ENCODE measurements around the gene CASP5.
"Not testable (repeated sequence)": the region's sequence is repeated elsewhere in the genome, so short reads cannot be mapped to it uniquely, and the experiment has no call there.

CASP5 gene

GRCh38 chr11:105000167-105000566 lies 22.8 kb downstream of the CASP5 start:
- Histone ChIP-seq H3K4me1 (ENCODE audit: control insufficient read depth, insufficient read depth, low read length) (no peaks in the 10 kb centered on the region), H3K4me3 (ENCODE audit: insufficient read depth, low read depth, low read length) (no peak overlapping the region), H3K27me3 (ENCODE audit: control insufficient read depth, insufficient read depth, low read length, poor library complexity, severe bottlenecking) (no peaks in the 10 kb centered on the region), H3K9me3 (ENCODE audit: control insufficient read depth, low read length) (no peaks in the 10 kb centered on the region), H3K27ac (ENCODE audit: insufficient read depth, low read depth, low read length, poor library complexity, severe bottlenecking) (no peak overlapping the region), H3K36me3 (ENCODE audit: control insufficient read depth, insufficient read depth, low read length) (no peaks in the 10 kb centered on the region)
- WGBS, 2 experiments: 92 to 93% methylated on average over 5 of the region's 5 CpGs

- WGBS, 2 experiments: 100% methylated on average over 1 of the region's 1 CpG; no CpG with 5 or more reads in 1 of the 2 experiments
- no peaks in the 10 kb centered on the region for H3K27me3 ChIP-seq (ENCODE audit: control insufficient read depth, insufficient read depth, low read length, poor library complexity, severe bottlenecking)
- H3K4me1 ChIP-seq (ENCODE audit: control insufficient read depth, insufficient read depth, low read length): no peaks in the 10 kb centered on the region
- H3K36me3 ChIP-seq (ENCODE audit: control insufficient read depth, insufficient read depth, low read length): no peaks in the 10 kb centered on the region
- H3K27ac ChIP-seq (ENCODE audit: insufficient read depth, low read depth, low read length, poor library complexity, severe bottlenecking): no peak overlapping the region
- H3K4me3 ChIP-seq (ENCODE audit: insufficient read depth, low read depth, low read length): no peak overlapping the region
- no peaks in the 10 kb centered on the region for H3K9me3 ChIP-seq (ENCODE audit: control insufficient read depth, low read length)
Observed at GRCh38 chr11:104999721-105000120, 23.2 kb downstream of the CASP5 start.

GRCh38 chr11:104997288-104997687 lies 25.7 kb downstream of the CASP5 start:
- no peaks in the 10 kb centered on the region for H3K36me3 ChIP-seq (ENCODE audit: control insufficient read depth, insufficient read depth, low read length)
- H3K27me3 ChIP-seq (ENCODE audit: control insufficient read depth, insufficient read depth, low read length, poor library complexity, severe bottlenecking): no peaks in the 10 kb centered on the region
- no peaks in the 10 kb centered on the region for H3K4me1 ChIP-seq (ENCODE audit: control insufficient read depth, insufficient read depth, low read length)
- H3K27ac ChIP-seq (ENCODE audit: insufficient read depth, low read depth, low read length, poor library complexity, severe bottlenecking): no peak overlapping the region
- H3K4me3 ChIP-seq (ENCODE audit: insufficient read depth, low read depth, low read length): no peak overlapping the region
- WGBS, 2 experiments: 92 to 95% methylated on average over 6 of the region's 6 CpGs
- no peaks in the 10 kb centered on the region for H3K9me3 ChIP-seq (ENCODE audit: control insufficient read depth, low read length)

GRCh38 chr11:104995001-104995408 lies 28.0 kb downstream of the CASP5 start:
- no peaks in the 10 kb centered on the region for H3K9me3 ChIP-seq (ENCODE audit: control insufficient read depth, low read length)
- H3K27me3 ChIP-seq (ENCODE audit: control insufficient read depth, insufficient read depth, low read length, poor library complexity, severe bottlenecking): no peaks in the 10 kb centered on the region

GRCh38 chr11:104992781-104993180 lies 30.2 kb downstream of the CASP5 start:
- H3K9me3 ChIP-seq (ENCODE audit: control insufficient read depth, low read length): no peaks in the 10 kb centered on the region
- no CpG with 5 or more reads among the region's 1 CpG for WGBS, 2 experiments
- no peak overlapping the region for H3K27ac ChIP-seq (ENCODE audit: insufficient read depth, low read depth, low read length, poor library complexity, severe bottlenecking)

More at GRCh38 chr11:104995001-104995408, 28.0 kb downstream of the CASP5 start:
- Histone ChIP-seq H3K4me3 (ENCODE audit: insufficient read depth, low read depth, low read length) (no peak overlapping the region), H3K4me1 (ENCODE audit: control insufficient read depth, insufficient read depth, low read length) (no peaks in the 10 kb centered on the region), H3K36me3 (ENCODE audit: control insufficient read depth, insufficient read depth, low read length) (no peaks in the 10 kb centered on the region), H3K27ac (ENCODE audit: insufficient read depth, low read depth, low read length, poor library complexity, severe bottlenecking) (no peak overlapping the region)
- 88 to 93% methylated on average over 2 of the region's 2 CpGs for WGBS, 2 experiments

GRCh38 chr11:104991994-104992393 lies 31.0 kb downstream of the CASP5 start:
- H3K27me3 ChIP-seq (ENCODE audit: control insufficient read depth, insufficient read depth, low read length, poor library complexity, severe bottlenecking): no peaks in the 10 kb centered on the region
- no peaks in the 10 kb centered on the region for H3K36me3 ChIP-seq (ENCODE audit: control insufficient read depth, insufficient read depth, low read length)
- no peak overlapping the region for H3K4me3 ChIP-seq (ENCODE audit: insufficient read depth, low read depth, low read length)
- no peak overlapping the region for H3K27ac ChIP-seq (ENCODE audit: insufficient read depth, low read depth, low read length, poor library complexity, severe bottlenecking)
- 89 to 93% methylated on average over 4 of the region's 4 CpGs for WGBS, 2 experiments
- H3K9me3 ChIP-seq (ENCODE audit: control insufficient read depth, low read length): no peaks in the 10 kb centered on the region
- no peaks in the 10 kb centered on the region for H3K4me1 ChIP-seq (ENCODE audit: control insufficient read depth, insufficient read depth, low read length)

More at GRCh38 chr11:104992781-104993180, 30.2 kb downstream of the CASP5 start:
- H3K4me1 ChIP-seq (ENCODE audit: control insufficient read depth, insufficient read depth, low read length): no peaks in the 10 kb centered on the region
- no peaks in the 10 kb centered on the region for H3K27me3 ChIP-seq (ENCODE audit: control insufficient read depth, insufficient read depth, low read length, poor library complexity, severe bottlenecking)
- H3K4me3 ChIP-seq (ENCODE audit: insufficient read depth, low read depth, low read length): no peak overlapping the region
- no peaks in the 10 kb centered on the region for H3K36me3 ChIP-seq (ENCODE audit: control insufficient read depth, insufficient read depth, low read length)

GRCh38 chr11:104984808-104985207 lies 38.2 kb downstream of the CASP5 start:
- Histone ChIP-seq H3K9me3 (ENCODE audit: control insufficient read depth, low read length) (no peaks in the 10 kb centered on the region), H3K36me3 (ENCODE audit: control insufficient read depth, insufficient read depth, low read length) (no peaks in the 10 kb centered on the region), H3K27me3 (ENCODE audit: control insufficient read depth, insufficient read depth, low read length, poor library complexity, severe bottlenecking) (no peaks in the 10 kb centered on the region), H3K4me3 (ENCODE audit: insufficient read depth, low read depth, low read length) (no peak overlapping the region), H3K27ac (ENCODE audit: insufficient read depth, low read depth, low read length, poor library complexity, severe bottlenecking) (no peak overlapping the region), H3K4me1 (ENCODE audit: control insufficient read depth, insufficient read depth, low read length) (no peaks in the 10 kb centered on the region)
- 95 to 98% methylated on average over 3 of the region's 3 CpGs for WGBS, 2 experiments

- H3K4me3 ChIP-seq (ENCODE audit: insufficient read depth, low read depth, low read length): no peak overlapping the region
- 92 to 97% methylated on average over 1 of the region's 1 CpG for WGBS, 2 experiments
- no peak overlapping the region for H3K27ac ChIP-seq (ENCODE audit: insufficient read depth, low read depth, low read length, poor library complexity, severe bottlenecking)
- no peaks in the 10 kb centered on the region for H3K4me1 ChIP-seq (ENCODE audit: control insufficient read depth, insufficient read depth, low read length)
- H3K36me3 ChIP-seq (ENCODE audit: control insufficient read depth, insufficient read depth, low read length): no peaks in the 10 kb centered on the region
- H3K27me3 ChIP-seq (ENCODE audit: control insufficient read depth, insufficient read depth, low read length, poor library complexity, severe bottlenecking): no peaks in the 10 kb centered on the region
- no peaks in the 10 kb centered on the region for H3K9me3 ChIP-seq (ENCODE audit: control insufficient read depth, low read length)
Observed at GRCh38 chr11:104979839-104980238, 43.1 kb downstream of the CASP5 start.

- no peak overlapping the region for H3K27ac ChIP-seq (ENCODE audit: insufficient read depth, low read depth, low read length, poor library complexity, severe bottlenecking)
- H3K4me1 ChIP-seq (ENCODE audit: control insufficient read depth, insufficient read depth, low read length): no peaks in the 10 kb centered on the region
- no peaks in the 10 kb centered on the region for H3K9me3 ChIP-seq (ENCODE audit: control insufficient read depth, low read length)
- no peaks in the 10 kb centered on the region for H3K27me3 ChIP-seq (ENCODE audit: control insufficient read depth, insufficient read depth, low read length, poor library complexity, severe bottlenecking)
- WGBS, 2 experiments: 90 to 92% methylated on average over 2 of the region's 2 CpGs
- no peaks in the 10 kb centered on the region for H3K36me3 ChIP-seq (ENCODE audit: control insufficient read depth, insufficient read depth, low read length)
- no peak overlapping the region for H3K4me3 ChIP-seq (ENCODE audit: insufficient read depth, low read depth, low read length)
Observed at GRCh38 chr11:104973616-104974015, 49.4 kb downstream of the CASP5 start.

- not testable (repeated sequence) for H3K4me1 ChIP-seq (ENCODE audit: control insufficient read depth, insufficient read depth, low read length); H3K36me3 ChIP-seq (ENCODE audit: control insufficient read depth, insufficient read depth, low read length); H3K4me3 ChIP-seq (ENCODE audit: insufficient read depth, low read depth, low read length); H3K9me3 ChIP-seq (ENCODE audit: control insufficient read depth, low read length); H3K27me3 ChIP-seq (ENCODE audit: control insufficient read depth, insufficient read depth, low read length, poor library complexity, severe bottlenecking); H3K27ac ChIP-seq (ENCODE audit: insufficient read depth, low read depth, low read length, poor library complexity, severe bottlenecking)
- WGBS, 2 experiments: 94 to 98% methylated on average over 8 of the region's 8 CpGs
Observed at GRCh38 chr11:104972924-104973323, 50.0 kb downstream of the CASP5 start.

GRCh38 chr11:104970756-104971155 lies 52.2 kb downstream of the CASP5 start:
- Histone ChIP-seq H3K27ac (ENCODE audit: insufficient read depth, low read depth, low read length, poor library complexity, severe bottlenecking) (no peak overlapping the region), H3K4me3 (ENCODE audit: insufficient read depth, low read depth, low read length) (no peak overlapping the region), H3K36me3 (ENCODE audit: control insufficient read depth, insufficient read depth, low read length) (no peaks in the 10 kb centered on the region), H3K9me3 (ENCODE audit: control insufficient read depth, low read length) (no peaks in the 10 kb centered on the region), H3K4me1 (ENCODE audit: control insufficient read depth, insufficient read depth, low read length) (no peaks in the 10 kb centered on the region), H3K27me3 (ENCODE audit: control insufficient read depth, insufficient read depth, low read length, poor library complexity, severe bottlenecking) (no peaks in the 10 kb centered on the region)

All from ectodermal cell (in vitro differentiated cells).